ENCODE results near the gene RECQL5. TPM values are rescaled to one million over a fixed set of nuclear protein-coding genes. Genes with fewer than 3 reads are reported as not detected.

Gene RECQL5
- total and polyA plus RNA-seq, 2 donors (not counting 1 experiment from before 2014, with no cell fraction given): 8.4 to 26.3 TPM

- H4K20me1 ChIP-seq (ENCODE audit: control insufficient read depth, extremely low read depth, insufficient read depth, low read length): no peaks in the 10 kb centered on the region
- TF ChIP-seq, protein P1, sequence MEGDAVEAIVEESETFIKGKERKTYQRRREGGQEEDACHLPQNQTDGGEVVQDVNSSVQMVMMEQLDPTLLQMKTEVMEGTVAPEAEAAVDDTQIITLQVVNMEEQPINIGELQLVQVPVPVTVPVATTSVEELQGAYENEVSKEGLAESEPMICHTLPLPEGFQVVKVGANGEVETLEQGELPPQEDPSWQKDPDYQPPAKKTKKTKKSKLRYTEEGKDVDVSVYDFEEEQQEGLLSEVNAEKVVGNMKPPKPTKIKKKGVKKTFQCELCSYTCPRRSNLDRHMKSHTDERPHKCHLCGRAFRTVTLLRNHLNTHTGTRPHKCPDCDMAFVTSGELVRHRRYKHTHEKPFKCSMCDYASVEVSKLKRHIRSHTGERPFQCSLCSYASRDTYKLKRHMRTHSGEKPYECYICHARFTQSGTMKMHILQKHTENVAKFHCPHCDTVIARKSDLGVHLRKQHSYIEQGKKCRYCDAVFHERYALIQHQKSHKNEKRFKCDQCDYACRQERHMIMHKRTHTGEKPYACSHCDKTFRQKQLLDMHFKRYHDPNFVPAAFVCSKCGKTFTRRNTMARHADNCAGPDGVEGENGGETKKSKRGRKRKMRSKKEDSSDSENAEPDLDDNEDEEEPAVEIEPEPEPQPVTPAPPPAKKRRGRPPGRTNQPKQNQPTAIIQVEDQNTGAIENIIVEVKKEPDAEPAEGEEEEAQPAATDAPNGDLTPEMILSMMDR (conservative IDR thresholded peaks at IDR 0.05 in 1 of 2, IDR thresholded peaks at IDR 0.05 in 1 of 2; ENCODE audit: low read depth in 1 of 2, low read length in 2 of 2): peak; percentile 48 to 78
- TF ChIP-seq EZH2 (IDR thresholded peaks at IDR 0.05; ENCODE audit: low read length, missing control alignments): no peak
- H3K9me3 ChIP-seq (ENCODE audit: control insufficient read depth, insufficient read depth, low read depth, low read length): no peaks in the 10 kb centered on the region
- no peak overlapping the region for H2AFZ ChIP-seq (ENCODE audit: low read length)
- H3K9ac ChIP-seq (ENCODE audit: insufficient read depth, low read length): no peak overlapping the region
- no peaks in the 10 kb centered on the region for H3K4me1 ChIP-seq (ENCODE audit: control insufficient read depth, extremely low read depth, insufficient read depth, low read length)
- H3K36me3 ChIP-seq (ENCODE audit: control insufficient read depth, insufficient read depth, low read length): no peaks in the 10 kb centered on the region
- no peak overlapping the region for H3K4me2 ChIP-seq (ENCODE audit: extremely low read depth, insufficient read depth, low read length)
- H3K4me3 ChIP-seq (replicated peaks in 1 of 4; ENCODE audit: control extremely low read depth in 1 of 4, insufficient read depth in 1 of 4, low read depth in 3 of 4, low read length in 4 of 4): no peak overlapping the region
- DNase-seq (ENCODE audit: low read depth in 2 of 2): peak; percentile 7 to 23
- no peaks in the 10 kb centered on the region for H3K27me3 ChIP-seq (ENCODE audit: control insufficient read depth, insufficient read depth, low read length)
- H3K79me2 ChIP-seq (ENCODE audit: control insufficient read depth, insufficient read depth, low read length): no peaks in the 10 kb centered on the region
- H3K27ac ChIP-seq (ENCODE audit: insufficient read depth, low read length): no peak overlapping the region
Observed at GRCh38 chr17:75601057-75601987, 65.6 kb downstream of the RECQL5 start.

DNA sequence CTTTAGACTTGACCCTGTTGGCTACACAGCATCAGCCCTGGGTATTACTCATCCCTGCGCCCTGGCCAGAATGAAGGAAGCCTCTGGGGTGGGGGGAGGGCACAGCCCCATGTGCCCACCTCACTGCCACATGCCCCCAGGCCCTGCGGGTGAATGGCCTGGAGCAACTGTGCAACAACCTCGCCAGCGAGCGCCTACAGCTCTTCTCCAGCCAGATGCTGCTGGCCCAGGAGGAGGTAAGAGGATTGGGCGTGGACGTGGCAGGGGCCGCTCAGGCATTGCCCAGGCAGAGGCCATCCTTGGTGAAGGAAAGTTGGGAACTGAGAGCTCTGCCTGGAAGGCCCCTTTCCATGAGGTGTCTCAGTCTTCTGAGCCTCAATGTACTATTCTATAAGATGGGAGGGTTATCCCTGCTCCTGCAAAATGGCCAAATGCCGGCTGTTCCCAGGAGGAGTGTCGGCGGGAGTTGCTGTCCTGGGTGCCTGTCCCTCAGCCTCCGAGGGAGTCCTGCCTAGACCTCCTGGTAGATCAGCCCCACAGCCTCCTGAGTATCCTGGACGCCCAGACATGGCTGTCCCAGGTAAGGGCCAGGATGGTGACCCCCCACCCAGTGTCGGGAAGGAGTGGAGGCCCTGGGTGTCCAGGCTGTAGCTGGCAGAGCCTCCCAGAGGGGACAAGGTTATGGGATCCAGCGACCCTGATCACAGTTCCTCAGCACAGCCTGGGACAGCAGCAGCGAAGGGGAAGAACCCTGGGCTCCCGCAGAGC lies 70.5 kb downstream of the RECQL5 start:
- Histone ChIP-seq H3K4me3 (replicated peaks in 1 of 4; ENCODE audit: control extremely low read depth in 1 of 4, insufficient read depth in 1 of 4, low read depth in 3 of 4, low read length in 4 of 4) (no peak overlapping the region), H3K9ac (ENCODE audit: insufficient read depth, low read length) (no peak overlapping the region), H3K27me3 (ENCODE audit: control insufficient read depth, insufficient read depth, low read length) (peaks cover 4% of the 10 kb centered on the region), H3K9me3 (ENCODE audit: control insufficient read depth, insufficient read depth, low read depth, low read length) (no peaks in the 10 kb centered on the region), H3K27ac (ENCODE audit: insufficient read depth, low read length) (no peak overlapping the region), H3K4me1 (ENCODE audit: control insufficient read depth, extremely low read depth, insufficient read depth, low read length) (no peaks in the 10 kb centered on the region), H4K20me1 (ENCODE audit: control insufficient read depth, extremely low read depth, insufficient read depth, low read length) (no peaks in the 10 kb centered on the region), H3K79me2 (ENCODE audit: control insufficient read depth, insufficient read depth, low read length) (no peaks in the 10 kb centered on the region), H2AFZ (ENCODE audit: low read length) (no peak overlapping the region), H3K4me2 (ENCODE audit: extremely low read depth, insufficient read depth, low read length) (no peak overlapping the region), H3K36me3 (ENCODE audit: control insufficient read depth, insufficient read depth, low read length) (no peaks in the 10 kb centered on the region)
- DNase-seq (ENCODE audit: low read depth in 2 of 2): no peak
- TF ChIP-seq, protein P1 (conservative IDR thresholded peaks at IDR 0.05 in 1 of 2, IDR thresholded peaks at IDR 0.05 in 1 of 2; ENCODE audit: low read depth in 1 of 2, low read length in 2 of 2): no peak
- TF ChIP-seq EZH2 (IDR thresholded peaks at IDR 0.05; ENCODE audit: low read length, missing control alignments): no peak

GRCh38 chr17:75595920-75596313 lies 71.0 kb downstream of the RECQL5 start:
- no peak for TF ChIP-seq EZH2 (IDR thresholded peaks at IDR 0.05; ENCODE audit: low read length, missing control alignments)
- TF ChIP-seq, protein P1 (conservative IDR thresholded peaks at IDR 0.05 in 1 of 2, IDR thresholded peaks at IDR 0.05 in 1 of 2; ENCODE audit: low read depth in 1 of 2, low read length in 2 of 2): no peak
- no peaks in the 10 kb centered on the region for H4K20me1 ChIP-seq (ENCODE audit: control insufficient read depth, extremely low read depth, insufficient read depth, low read length)
- peaks cover 4% of the 10 kb centered on the region for H3K27me3 ChIP-seq (ENCODE audit: control insufficient read depth, insufficient read depth, low read length)
- DNase-seq (ENCODE audit: low read depth in 2 of 2): no peak
- no peak overlapping the region for H3K4me3 ChIP-seq (replicated peaks in 1 of 4; ENCODE audit: control extremely low read depth in 1 of 4, insufficient read depth in 1 of 4, low read depth in 3 of 4, low read length in 4 of 4)
- no peak overlapping the region for H2AFZ ChIP-seq (ENCODE audit: low read length)
- no peaks in the 10 kb centered on the region for H3K9me3 ChIP-seq (ENCODE audit: control insufficient read depth, insufficient read depth, low read depth, low read length)
- no peak overlapping the region for H3K4me2 ChIP-seq (ENCODE audit: extremely low read depth, insufficient read depth, low read length)
- no peak overlapping the region for H3K27ac ChIP-seq (ENCODE audit: insufficient read depth, low read length)
- H3K36me3 ChIP-seq (ENCODE audit: control insufficient read depth, insufficient read depth, low read length): no peaks in the 10 kb centered on the region
- no peaks in the 10 kb centered on the region for H3K79me2 ChIP-seq (ENCODE audit: control insufficient read depth, insufficient read depth, low read length)
- H3K4me1 ChIP-seq (ENCODE audit: control insufficient read depth, extremely low read depth, insufficient read depth, low read length): no peaks in the 10 kb centered on the region
- no peak overlapping the region for H3K9ac ChIP-seq (ENCODE audit: insufficient read depth, low read length)

Data from fibroblast of lung (primary cell).